Tibial nerve (tissue), 4 donors: Measurements from ENCODE around the gene MYOM1.

Source experiments
- EP300 ChIP-seq, 2 donors: sonication (generic); formaldehyde crosslinking; IDR thresholded peaks; one replicate each; pipeline ENCODE4 v1.6.1; 2017; ENCODE audit warnings: antibody characterized with exemption in 2 of 2, mild to moderate bottlenecking in 1 of 2
- POLR2A ChIP-seq, 2 donors: fragments of 450-650 bp; IDR thresholded peaks; one replicate each; pipeline ENCODE4 v1.6.1; 2017; ENCODE audit warnings: antibody characterized with exemption in 2 of 2, mild to moderate bottlenecking in 2 of 2, moderate library complexity in 2 of 2
- TF ChIP-seq, protein P1 (sequence below), 5 experiments: fragments of 200-600 bp in 3 of 5; fragments of 450-650 bp in 2 of 5; sonication (generic) in 3 of 5; IDR thresholded peaks; one replicate each; pipeline ENCODE4 v1.5.1; 2016 to 2019; ENCODE audit warnings: antibody characterized with exemption in 5 of 5, mild to moderate bottlenecking in 3 of 5, moderate library complexity in 2 of 5

DNA sequence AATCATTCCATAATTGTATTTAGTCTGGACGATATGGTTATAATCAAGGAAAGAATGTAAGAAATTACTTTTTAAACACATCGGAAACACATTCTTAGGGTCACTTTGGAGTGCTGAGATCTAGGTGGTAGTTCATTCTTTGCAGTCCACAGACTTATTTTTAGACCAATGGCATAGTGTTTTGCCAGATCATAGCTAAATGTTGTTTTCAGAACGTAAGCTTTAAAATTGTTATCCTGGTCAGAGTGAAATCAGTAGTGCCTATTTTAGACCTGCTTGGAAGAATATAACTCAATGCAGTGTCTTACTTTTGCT is 32.2 kb upstream of the MYOM1 start:
- TF ChIP-seq, protein P1, sequence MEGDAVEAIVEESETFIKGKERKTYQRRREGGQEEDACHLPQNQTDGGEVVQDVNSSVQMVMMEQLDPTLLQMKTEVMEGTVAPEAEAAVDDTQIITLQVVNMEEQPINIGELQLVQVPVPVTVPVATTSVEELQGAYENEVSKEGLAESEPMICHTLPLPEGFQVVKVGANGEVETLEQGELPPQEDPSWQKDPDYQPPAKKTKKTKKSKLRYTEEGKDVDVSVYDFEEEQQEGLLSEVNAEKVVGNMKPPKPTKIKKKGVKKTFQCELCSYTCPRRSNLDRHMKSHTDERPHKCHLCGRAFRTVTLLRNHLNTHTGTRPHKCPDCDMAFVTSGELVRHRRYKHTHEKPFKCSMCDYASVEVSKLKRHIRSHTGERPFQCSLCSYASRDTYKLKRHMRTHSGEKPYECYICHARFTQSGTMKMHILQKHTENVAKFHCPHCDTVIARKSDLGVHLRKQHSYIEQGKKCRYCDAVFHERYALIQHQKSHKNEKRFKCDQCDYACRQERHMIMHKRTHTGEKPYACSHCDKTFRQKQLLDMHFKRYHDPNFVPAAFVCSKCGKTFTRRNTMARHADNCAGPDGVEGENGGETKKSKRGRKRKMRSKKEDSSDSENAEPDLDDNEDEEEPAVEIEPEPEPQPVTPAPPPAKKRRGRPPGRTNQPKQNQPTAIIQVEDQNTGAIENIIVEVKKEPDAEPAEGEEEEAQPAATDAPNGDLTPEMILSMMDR (IDR thresholded peaks at IDR 0.05) = no peak
- TF ChIP-seq POLR2A (IDR thresholded peaks at IDR 0.05) (no peak), EP300 (IDR thresholded peaks at IDR 0.05) (no peak)
